ENCODE data around the gene IL36RN.
"Not testable (repeated sequence)": the region's sequence is repeated elsewhere in the genome, so short reads cannot be mapped to it uniquely, and the experiment has no call there.

IL36RN gene

GRCh38 chr2:113091231-113091896, 32.4 kb downstream of the IL36RN start:
- CTCF ChIA-PET, result no interaction called here
- TF ChIP-seq, protein P1, sequence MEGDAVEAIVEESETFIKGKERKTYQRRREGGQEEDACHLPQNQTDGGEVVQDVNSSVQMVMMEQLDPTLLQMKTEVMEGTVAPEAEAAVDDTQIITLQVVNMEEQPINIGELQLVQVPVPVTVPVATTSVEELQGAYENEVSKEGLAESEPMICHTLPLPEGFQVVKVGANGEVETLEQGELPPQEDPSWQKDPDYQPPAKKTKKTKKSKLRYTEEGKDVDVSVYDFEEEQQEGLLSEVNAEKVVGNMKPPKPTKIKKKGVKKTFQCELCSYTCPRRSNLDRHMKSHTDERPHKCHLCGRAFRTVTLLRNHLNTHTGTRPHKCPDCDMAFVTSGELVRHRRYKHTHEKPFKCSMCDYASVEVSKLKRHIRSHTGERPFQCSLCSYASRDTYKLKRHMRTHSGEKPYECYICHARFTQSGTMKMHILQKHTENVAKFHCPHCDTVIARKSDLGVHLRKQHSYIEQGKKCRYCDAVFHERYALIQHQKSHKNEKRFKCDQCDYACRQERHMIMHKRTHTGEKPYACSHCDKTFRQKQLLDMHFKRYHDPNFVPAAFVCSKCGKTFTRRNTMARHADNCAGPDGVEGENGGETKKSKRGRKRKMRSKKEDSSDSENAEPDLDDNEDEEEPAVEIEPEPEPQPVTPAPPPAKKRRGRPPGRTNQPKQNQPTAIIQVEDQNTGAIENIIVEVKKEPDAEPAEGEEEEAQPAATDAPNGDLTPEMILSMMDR (conservative IDR thresholded peaks at IDR 0.05; ENCODE audit: low read depth), result no peak
- POLR2A ChIA-PET (ENCODE audit: low non-redundant PET), result no interaction called here

DNA sequence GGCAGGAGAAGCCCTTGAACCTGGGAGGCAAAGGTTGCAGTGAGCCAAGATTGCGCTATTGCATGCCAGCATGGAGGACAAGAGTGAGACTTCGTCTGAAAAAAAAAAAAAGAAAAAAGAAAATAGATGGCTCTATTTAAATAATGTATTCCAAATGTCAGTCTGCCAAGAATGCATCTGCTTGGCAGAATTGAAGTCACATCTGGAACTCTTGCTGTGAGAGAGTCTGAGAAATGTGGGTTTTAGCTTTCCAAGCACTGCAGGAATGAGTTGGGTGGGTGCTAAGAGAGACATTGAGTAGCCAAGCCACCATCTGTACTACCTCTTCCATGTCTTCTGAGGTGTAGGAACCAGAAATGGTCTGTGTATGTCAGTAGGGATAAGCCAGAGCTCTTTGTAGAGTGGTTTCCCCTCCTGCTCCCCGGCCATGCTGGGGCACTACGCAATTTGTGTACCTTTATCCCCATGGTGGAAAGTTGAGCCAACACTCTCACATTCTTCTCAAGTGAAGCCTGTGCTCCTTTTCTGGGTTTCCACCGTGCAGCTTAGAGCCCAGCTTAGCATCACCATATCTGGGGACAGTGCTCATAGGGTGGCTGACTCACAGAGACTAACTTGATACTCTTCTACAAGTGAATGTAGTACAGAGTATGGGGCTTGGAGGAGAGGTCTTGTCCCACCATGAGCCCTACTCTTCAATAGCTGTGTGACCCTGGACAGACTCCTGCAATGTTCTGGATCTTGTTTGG, 34.0 kb downstream of the IL36RN start:
- no peak overlapping the region for H3K27ac ChIP-seq
- CTCF ChIA-PET, result interaction anchor here (2.1 kb wide), 1 partner anchor 14 kb away, joined by 6 read pairs; no protein-coding TSS in a partner anchor
- POLR2A ChIA-PET (ENCODE audit: low non-redundant PET), result no interaction called here
- DNase-seq (ENCODE audit: low spot score), result no peak
- TF ChIP-seq, protein P1 (conservative IDR thresholded peaks at IDR 0.05; ENCODE audit: low read depth), result no peak

More at GRCh38 chr2:113091231-113091896, 32.4 kb downstream of the IL36RN start:
- no peak overlapping the region for H3K27ac ChIP-seq
- no peak for DNase-seq (ENCODE audit: low spot score)

- TF ChIP-seq, protein P1 (conservative IDR thresholded peaks at IDR 0.05; ENCODE audit: low read depth), result no peak
- DNase-seq (ENCODE audit: low spot score), result no peak
- ChIA-PET CTCF (interaction anchor here (2.1 kb wide), 1 partner anchor 14 kb away, joined by 6 read pairs; no protein-coding TSS in a partner anchor), POLR2A (ENCODE audit: low non-redundant PET) (no interaction called here)
- H3K27ac ChIP-seq, result no peak overlapping the region
These were observed 34.6 kb downstream of the IL36RN start for GRCh38 chr2:113093613-113093977.

- CTCF ChIA-PET; POLR2A ChIA-PET (ENCODE audit: low non-redundant PET); H3K27ac ChIP-seq; DNase-seq (ENCODE audit: low spot score): not testable (repeated sequence)
These were observed 37.3 kb downstream of the IL36RN start for GRCh38 chr2:113096306-113096705.

DNA sequence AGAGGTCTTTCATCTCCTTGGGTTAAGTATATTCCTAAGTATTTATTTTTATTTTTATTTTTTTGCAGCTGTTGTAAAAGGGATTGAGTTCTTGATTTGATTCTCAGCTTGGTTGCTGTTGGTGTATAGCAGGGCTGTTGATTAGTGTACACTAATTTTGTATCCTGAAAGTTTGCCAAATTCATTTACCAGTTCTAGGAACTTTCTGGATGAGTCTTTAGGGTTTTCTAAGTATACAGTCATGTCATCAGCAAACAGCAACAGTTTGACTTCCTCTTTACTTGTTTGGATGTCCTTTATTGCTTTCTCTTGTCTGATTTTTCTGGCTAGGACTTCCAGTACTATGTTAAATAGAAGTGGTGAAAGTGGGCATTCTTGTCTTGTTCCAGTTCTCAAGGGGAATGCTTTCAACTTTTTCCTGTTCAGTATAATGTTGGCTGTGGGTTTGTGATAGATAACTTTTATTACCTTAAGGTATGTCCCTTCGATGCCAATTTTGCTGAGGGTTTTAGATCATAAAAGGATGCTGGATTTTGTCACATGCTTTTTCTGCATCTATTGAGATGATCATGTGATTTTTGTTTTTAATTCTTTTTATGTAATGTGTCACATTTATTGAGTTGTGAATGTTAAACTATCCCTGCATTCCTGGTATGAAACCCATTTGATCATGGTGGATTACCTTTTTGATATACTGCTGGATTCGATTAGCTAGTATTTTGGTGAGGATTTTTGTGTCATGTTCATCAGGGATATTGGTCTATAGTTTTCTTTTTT, 38.0 kb downstream of the IL36RN start:
- CTCF ChIA-PET; DNase-seq (ENCODE audit: low spot score); POLR2A ChIA-PET (ENCODE audit: low non-redundant PET); H3K27ac ChIP-seq: not testable (repeated sequence)

DNA sequence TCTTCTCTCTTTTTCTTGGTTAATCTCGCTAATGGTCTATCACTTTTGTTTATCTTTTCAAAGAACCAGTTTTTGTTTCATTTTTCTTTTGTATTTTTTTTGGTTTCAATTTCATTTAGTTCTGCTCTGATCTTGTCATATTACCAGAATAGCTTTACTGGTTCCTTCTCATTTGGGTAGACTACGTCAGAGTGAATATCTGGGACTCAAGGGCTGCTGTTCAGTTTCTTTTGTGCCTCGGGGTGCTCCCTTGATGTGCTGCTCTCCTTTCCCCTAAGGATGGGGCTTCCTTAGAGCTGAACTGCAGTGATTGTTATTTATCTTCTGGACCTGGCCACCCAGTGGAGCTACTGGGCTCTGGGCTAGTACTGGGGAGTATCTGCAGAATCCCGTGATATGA, 39.0 kb downstream of the IL36RN start:
- TF ChIP-seq, protein P1 (conservative IDR thresholded peaks at IDR 0.05; ENCODE audit: low read depth), result no peak
- POLR2A ChIA-PET (ENCODE audit: low non-redundant PET), result no interaction called here
- no peak overlapping the region for H3K27ac ChIP-seq
- CTCF ChIA-PET, result interaction anchor here (0.5 kb wide), 1 partner anchor 13 kb away, joined by 4 read pairs; no protein-coding TSS in a partner anchor
- no peak for DNase-seq (ENCODE audit: low spot score)

DNA sequence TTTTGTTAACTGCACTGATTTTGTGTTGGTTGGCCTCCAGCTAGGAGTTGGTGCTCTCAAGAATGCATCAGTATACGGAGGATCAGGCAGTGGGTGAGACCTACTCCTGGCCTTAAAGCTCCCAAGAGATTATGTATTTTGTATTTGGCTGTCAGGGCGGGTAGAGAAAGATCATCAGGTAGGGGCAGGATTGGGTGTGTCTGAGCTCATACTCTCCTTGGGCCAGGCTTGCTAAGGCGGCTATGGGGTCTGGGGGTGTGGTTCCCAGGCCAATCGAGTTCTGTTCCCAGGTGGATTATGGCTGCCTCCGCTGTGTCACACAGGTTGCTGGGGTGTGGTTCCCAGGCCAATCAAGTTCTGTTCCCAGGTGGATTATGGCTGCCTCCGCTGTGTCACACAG, 39.5 kb downstream of the IL36RN start:
- H3K27ac ChIP-seq, result no peak overlapping the region
- CTCF ChIA-PET, result interaction anchor here (0.5 kb wide), 1 partner anchor 14 kb away, joined by 4 read pairs; no protein-coding TSS in a partner anchor
- DNase-seq (ENCODE audit: low spot score), result no peak
- POLR2A ChIA-PET (ENCODE audit: low non-redundant PET), result no interaction called here
- TF ChIP-seq, protein P1 (conservative IDR thresholded peaks at IDR 0.05; ENCODE audit: low read depth), result no peak

Measured in RWPE1 (cell line).